ENCODE data around the gene FADS1.

GRCh38 chr11:61837411-61838005 is 20.7 kb upstream of the FADS1 start:
- TF ChIP-seq ZNF70 (CRISPR knock-in tag; IDR thresholded peaks at IDR 0.05) (no peak), GLIS3 (CRISPR knock-in tag; IDR thresholded peaks at IDR 0.05) (no peak), ZC3H10 (CRISPR knock-in tag; IDR thresholded peaks at IDR 0.05) (no peak), PPARA (CRISPR knock-in tag; IDR thresholded peaks at IDR 0.05; ENCODE audit: borderline replicate concordance) (no peak), BACH2 (CRISPR knock-in tag; IDR thresholded peaks at IDR 0.05; ENCODE audit: borderline replicate concordance) (no peak), PATZ1 (CRISPR knock-in tag; IDR thresholded peaks at IDR 0.05; ENCODE audit: borderline replicate concordance) (no peak), ZFP3 (CRISPR knock-in tag; IDR thresholded peaks at IDR 0.05) (no peak), RARB (CRISPR knock-in tag; IDR thresholded peaks at IDR 0.05) (no peak), ESRRG (CRISPR knock-in tag; IDR thresholded peaks at IDR 0.05) (no peak), POU6F1 (CRISPR knock-in tag; IDR thresholded peaks at IDR 0.05; ENCODE audit: borderline replicate concordance, low read depth) (no peak), ZNF8 (CRISPR knock-in tag; IDR thresholded peaks at IDR 0.05) (no peak)

Measured in SK-N-SH treated with all-trans-retinoic acid at 6 μM for 48 hours (cell line).